Left cardiac atrium (tissue), 4 donors: ENCODE results near the gene RFWD3. TPM values are rescaled to one million over a fixed set of nuclear protein-coding genes. Genes with fewer than 3 reads are reported as not detected.

Experiments
- ATAC-seq, 2 donors: fragments of 200-7000 bp; cut with Tn5 transposase; one replicate each; pipeline ENCODE4 v1.9.1; 2020; ENCODE audit warnings: mild to moderate bottlenecking in 2 of 2, moderate library complexity in 2 of 2
- DNase-seq: peaks from one replicate; pipeline ENCODE4 v3.0.0-alpha.2; 2020
- intact Hi-C, 2 donors: fragments of 100-400 bp; cut with DNase I; formaldehyde crosslinking; loops; one replicate each; pipeline versions ENCODE4 v1.14.1 to v1.15.1; 2022 to 2023
- long read RNA-seq: library from polyadenylated mRNA; unstranded; transcript quantifications from one replicate; pipeline ENCODE4 v2.0.0, GENCODE V29; 2021
- total RNA-seq, 2 donors: library from RNA; stranded (reverse); fragmentation: NEBNext Ultra II Directional; extraction: Animal tissue kit (Norgen Biotek cat#: 25700); gene quantifications; one replicate each; pipeline ENCODE4 v1.2.1, GENCODE V29; 2021
- donor health status: DM: no; HTN: yes; CAD: no.
- donor health status: DM: no; HTN: yes; CAD: no; lungs with severe emphysema.
- donor health status: DM: yes; HTN: yes; CAD: no.
- donor health status: Dilated cardiomyopathy.

The RFWD3 gene
- 1 to 10 TPM; 7.2 to 8.8 TPM for total RNA-seq
- long read RNA-seq, full-length matches to known transcripts, result 2 of 3 reads
- long read RNA-seq, partial matches to known transcripts, result 1 of 3 reads
- long read RNA-seq, other reads (novel, unspliced or antisense), result 0 of 3 reads

GRCh38 chr16:74666425-74667254 lies at the start of gene RFWD3:
Gene RFWD3 (minus strand): TSS chr16:74666877. CDS start chr16:74661449, 5,428 bp downstream.
- intact Hi-C loops, result no loop called here
- ATAC-seq (peak; percentile 100), DNase-seq (peak; percentile 97)

GRCh38 chr16:74716355-74716754 lies 49.7 kb upstream of the RFWD3 start:
- DNase-seq (no peak), ATAC-seq (no peak)
- intact Hi-C loops, result no loop called here

- intact Hi-C loops, result loop anchor here in 1 of 2 donors (5.0 kb wide), 1 partner anchor 148 kb away; no protein-coding TSS in a partner anchor
- no peak for DNase-seq
- no peak for ATAC-seq
These were observed 47.2 kb upstream of the RFWD3 start for GRCh38 chr16:74713876-74714275.

GRCh38 chr16:74713325-74713724 lies 46.6 kb upstream of the RFWD3 start:
- ATAC-seq, result no peak
- DNase-seq, result no peak
- intact Hi-C loops, result loop anchor here in 1 of 2 donors (5.0 kb wide), 1 partner anchor 149 kb away; no protein-coding TSS in a partner anchor

GRCh38 chr16:74711938-74712337 lies 45.3 kb upstream of the RFWD3 start:
- no peak for DNase-seq
- ATAC-seq, result no peak
- intact Hi-C loops, result loop anchor here in 1 of 2 donors (5.0 kb wide), 1 partner anchor 150 kb away; no protein-coding TSS in a partner anchor

GRCh38 chr16:74710401-74710800 lies 43.7 kb upstream of the RFWD3 start:
- ATAC-seq, result no peak
- intact Hi-C loops, result loop anchor here in 1 of 2 donors (5.0 kb wide), 1 partner anchor 152 kb away; no protein-coding TSS in a partner anchor

GRCh38 chr16:74709441-74709877 lies 42.8 kb upstream of the RFWD3 start:
- intact Hi-C loops, result loop anchor here in 1 of 2 donors (2.0 to 10.0 kb wide), 3 partner anchors 103 to 425 kb away; no protein-coding TSS in a partner anchor
- DNase-seq, result peak; percentile 75
- peak; percentile 92 to 95 for ATAC-seq

More at GRCh38 chr16:74710401-74710800, 43.7 kb upstream of the RFWD3 start:
- no peak for DNase-seq

GRCh38 chr16:74700438-74701225 lies 34.0 kb upstream of the RFWD3 start, which contains the start of gene MLKL:
Gene MLKL (minus strand): TSS chr16:74700862. CDS start chr16:74695757, 5,105 bp downstream.
- ATAC-seq (peak; percentile 66 to 85), DNase-seq (peak; percentile 79)
- intact Hi-C loops, result loop anchor here in 1 of 2 donors (10.0 kb wide), 1 partner anchor 434 kb away; no protein-coding TSS in a partner anchor

GRCh38 chr16:74700116-74700437 lies 33.4 kb upstream of the RFWD3 start:
- ATAC-seq, result peak in 1 of 2 donors; percentile 42
- DNase-seq, result peak; percentile 45
- intact Hi-C loops, result loop anchor here in 1 of 2 donors (10.0 kb wide), 1 partner anchor 435 kb away; no protein-coding TSS in a partner anchor

- DNase-seq, result no peak
- no peak for ATAC-seq
- intact Hi-C loops, result loop anchor here in 1 of 2 donors (10.0 kb wide), 1 partner anchor 435 kb away; no protein-coding TSS in a partner anchor
These were observed 33.0 kb upstream of the RFWD3 start for GRCh38 chr16:74699666-74700065.

- ATAC-seq (no peak), DNase-seq (no peak)
- intact Hi-C loops, result no loop called here
These were observed 31.5 kb upstream of the RFWD3 start for GRCh38 chr16:74698222-74698621.

- intact Hi-C loops, result no loop called here
- DNase-seq (peak; percentile 80), ATAC-seq (peak; percentile 96 to 97)
These were observed 29.1 kb upstream of the RFWD3 start for GRCh38 chr16:74695450-74696422.

GRCh38 chr16:74691093-74691855 lies 24.6 kb upstream of the RFWD3 start:
- ATAC-seq, result no peak
- no peak for DNase-seq
- intact Hi-C loops, result no loop called here

GRCh38 chr16:74682556-74682955 lies 15.9 kb upstream of the RFWD3 start:
- ATAC-seq, result no peak
- DNase-seq, result no peak
- intact Hi-C loops, result no loop called here

- intact Hi-C loops, result no loop called here
- DNase-seq, result no peak
- ATAC-seq, result no peak
These were observed 14.0 kb upstream of the RFWD3 start for GRCh38 chr16:74680681-74681080.

GRCh38 chr16:74679983-74680382 lies 13.3 kb upstream of the RFWD3 start:
- ATAC-seq, result peak in 1 of 2 donors; percentile 55
- DNase-seq, result no peak
- intact Hi-C loops, result no loop called here

- intact Hi-C loops, result no loop called here
- DNase-seq (no peak), ATAC-seq (no peak)
These were observed 11.2 kb upstream of the RFWD3 start for GRCh38 chr16:74677868-74678267.
